HG02610 (cell line): ENCODE data around the gene POU5F2.
A peak's percentile ranks its signal among the peaks of the same experiment; 100 is the strongest.

Source experiments
- ATAC-seq: cut with Tn5 transposase; IDR thresholded peaks from one replicate; pipeline ENCODE4 v1.9.1; 2021; ENCODE audit warnings: mild to moderate bottlenecking, moderate library complexity; ENCODE audit not compliant: unreplicated experiment

The POU5F2 gene, protein sequence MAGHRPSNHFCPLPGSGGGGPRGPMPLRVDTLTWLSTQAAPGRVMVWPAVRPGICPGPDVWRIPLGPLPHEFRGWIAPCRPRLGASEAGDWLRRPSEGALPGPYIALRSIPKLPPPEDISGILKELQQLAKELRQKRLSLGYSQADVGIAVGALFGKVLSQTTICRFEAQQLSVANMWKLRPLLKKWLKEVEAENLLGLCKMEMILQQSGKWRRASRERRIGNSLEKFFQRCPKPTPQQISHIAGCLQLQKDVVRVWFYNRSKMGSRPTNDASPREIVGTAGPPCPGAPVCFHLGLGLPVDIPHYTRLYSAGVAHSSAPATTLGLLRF

DNA sequence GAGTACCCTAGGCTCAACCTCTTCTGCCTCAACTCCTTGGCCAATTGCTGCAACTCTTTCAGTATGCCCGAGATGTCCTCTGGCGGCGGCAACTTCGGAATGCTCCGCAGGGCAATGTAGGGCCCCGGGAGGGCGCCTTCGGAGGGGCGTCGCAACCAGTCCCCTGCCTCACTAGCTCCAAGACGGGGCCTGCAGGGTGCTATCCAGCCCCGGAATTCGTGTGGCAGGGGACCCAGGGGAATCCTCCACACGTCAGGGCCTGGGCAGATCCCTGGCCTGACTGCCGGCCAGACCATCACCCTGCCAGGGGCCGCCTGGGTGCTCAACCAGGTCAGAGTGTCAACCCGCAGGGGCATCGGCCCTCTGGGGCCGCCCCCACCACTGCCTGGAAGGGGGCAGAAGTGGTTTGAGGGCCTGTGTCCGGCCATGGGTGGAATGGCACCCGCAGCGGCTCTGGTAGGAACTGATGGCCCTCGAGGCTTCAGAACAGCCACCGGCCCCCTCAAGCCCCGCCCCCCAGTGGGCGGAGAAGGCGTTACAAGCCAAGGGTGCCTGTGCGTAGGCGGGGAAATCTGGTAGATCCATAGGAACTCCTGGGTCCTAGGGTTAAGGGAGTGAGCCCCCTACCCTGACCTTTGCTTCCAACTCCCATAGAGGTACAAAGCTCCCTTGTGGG, at the start of gene POU5F2:
TSS of gene POU5F2 (minus strand) at position 465 of the 676 bp plus-strand sequence. CDS start at position 428, 37 bp downstream.
- no peak for ATAC-seq

DNA sequence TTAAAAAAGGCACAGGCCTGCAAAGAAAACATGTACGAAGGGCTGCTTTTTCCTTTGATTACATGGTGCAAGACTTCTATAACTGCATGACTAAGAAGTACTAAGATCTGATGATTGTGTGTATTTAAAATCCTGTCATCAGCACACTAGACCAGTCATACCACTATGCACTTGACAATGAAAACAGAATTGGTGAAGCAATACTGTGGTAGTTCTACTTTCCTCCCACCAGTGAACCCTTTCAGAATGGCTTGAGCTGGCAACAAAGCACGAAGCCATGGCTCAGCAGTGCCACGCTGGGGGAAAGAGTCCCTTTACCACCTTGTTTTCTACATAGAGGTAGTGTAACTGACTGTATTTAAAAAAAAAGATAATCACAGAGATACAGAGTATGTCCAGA, 49.0 kb upstream of the POU5F2 start:
- ATAC-seq, result no peak

DNA sequence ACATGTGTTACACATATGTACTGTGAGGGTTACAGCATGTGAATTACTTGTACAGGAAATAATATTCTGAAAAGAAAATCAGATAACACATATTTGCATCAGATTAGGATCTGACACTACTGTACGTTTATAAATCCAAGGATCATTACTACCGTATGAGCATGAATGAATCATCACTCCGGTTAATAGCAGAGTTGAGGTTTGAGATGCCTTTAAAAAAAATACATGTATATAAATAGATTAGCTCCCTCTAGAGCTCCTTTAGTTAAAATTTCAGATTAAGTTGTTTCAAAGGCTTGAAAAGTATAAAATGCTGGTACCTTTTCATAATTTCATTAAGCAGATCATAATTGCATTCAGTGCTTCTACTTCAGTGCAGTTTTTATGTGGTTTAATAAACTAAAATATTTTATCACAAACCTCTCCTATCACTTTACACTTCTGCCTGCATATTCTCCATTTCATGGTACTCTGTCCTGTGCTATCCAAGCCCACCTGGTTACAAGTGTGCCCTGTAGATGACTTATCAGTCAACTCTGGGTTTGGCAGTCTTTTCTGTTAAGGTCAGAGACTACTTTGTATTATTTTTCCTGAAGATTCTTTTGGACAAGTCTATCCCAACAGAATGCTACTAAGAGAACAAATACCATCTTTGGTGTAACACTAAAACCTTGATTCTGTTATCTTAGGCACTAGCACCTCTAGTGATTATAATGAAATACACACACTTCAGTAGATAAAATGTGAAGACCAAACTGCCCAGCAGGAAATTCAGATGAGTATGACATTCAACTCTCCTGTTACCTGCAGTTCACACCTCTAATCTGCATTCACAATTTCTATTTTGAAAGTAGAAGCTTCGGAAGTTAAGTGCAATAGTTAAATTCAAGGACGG, 48.0 kb upstream of the POU5F2 start:
- ATAC-seq, result no peak

DNA sequence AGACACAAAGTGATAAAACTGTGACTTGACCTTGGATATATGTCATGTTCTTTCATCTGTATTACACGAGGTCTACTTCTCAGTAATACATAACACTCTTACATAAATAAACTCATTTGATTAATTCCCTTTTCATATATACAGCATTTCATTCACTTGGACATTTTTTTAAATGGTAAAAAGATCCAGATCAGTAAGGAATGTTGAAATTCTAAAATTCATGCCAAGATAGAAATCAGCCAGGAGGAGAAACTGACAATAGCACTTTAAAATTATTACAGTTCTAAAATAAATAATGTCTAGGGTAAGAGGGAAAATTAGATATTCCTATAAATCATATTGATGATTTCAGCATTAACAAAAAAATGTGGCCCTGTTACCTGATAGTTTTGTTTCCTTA, 46.2 kb upstream of the POU5F2 start:
- ATAC-seq, result no peak

DNA sequence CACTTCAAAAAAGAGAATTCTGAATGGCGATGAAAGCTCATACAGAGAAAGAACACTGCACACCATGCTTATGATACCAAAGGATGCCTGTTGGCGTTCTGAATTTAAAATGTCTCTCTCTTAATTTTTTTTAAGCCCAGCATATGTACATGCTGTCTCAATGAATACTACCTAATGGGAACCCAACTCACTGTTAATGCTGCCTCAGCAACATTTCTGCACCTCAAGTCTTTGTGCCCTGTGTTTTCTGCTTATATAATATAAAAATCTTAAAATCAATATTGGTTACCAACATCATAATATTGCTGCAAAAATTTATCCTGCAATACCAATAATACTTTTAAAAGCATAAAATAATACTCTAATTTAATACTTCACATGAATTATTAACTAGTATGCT, 44.1 kb upstream of the POU5F2 start:
- ATAC-seq, result no peak

DNA sequence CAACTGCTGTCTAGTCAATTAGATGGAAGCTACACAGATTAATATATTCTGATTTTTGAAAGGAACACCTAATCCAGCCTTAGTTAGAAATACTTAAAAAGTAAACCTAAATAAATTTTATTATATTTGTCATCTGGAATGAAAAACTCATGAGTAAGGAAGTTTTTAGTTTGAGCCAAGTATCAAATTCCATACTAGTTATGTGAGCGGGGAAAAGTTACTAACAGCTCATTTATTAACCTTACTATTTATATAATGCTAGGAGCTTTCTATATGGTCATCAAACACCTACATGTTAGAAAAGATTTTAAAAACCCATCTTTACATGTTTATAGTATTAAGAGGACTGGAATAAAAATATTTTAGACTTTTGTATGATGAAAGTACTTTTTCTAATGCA, 41.6 kb upstream of the POU5F2 start:
- no peak for ATAC-seq

DNA sequence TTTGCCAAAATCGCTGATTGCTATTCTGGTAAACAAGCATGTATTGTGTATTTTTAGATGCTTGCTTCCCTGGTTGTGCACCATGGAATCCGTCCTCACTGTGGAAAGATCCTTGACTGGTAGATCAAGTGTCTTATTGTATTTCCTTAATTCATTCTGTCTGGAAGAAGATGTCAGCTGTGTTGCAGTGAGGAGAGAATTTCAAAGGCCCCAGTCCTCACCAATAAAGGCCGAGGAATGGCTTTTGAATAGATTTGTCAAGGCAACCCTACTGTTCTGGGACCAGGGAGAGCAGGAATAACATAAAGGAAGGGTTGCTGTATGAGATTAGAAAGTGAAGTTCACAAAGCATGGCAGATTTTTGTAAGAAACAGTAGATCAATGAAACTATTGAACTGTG, 36.2 kb upstream of the POU5F2 start:
- ATAC-seq, result no peak

DNA sequence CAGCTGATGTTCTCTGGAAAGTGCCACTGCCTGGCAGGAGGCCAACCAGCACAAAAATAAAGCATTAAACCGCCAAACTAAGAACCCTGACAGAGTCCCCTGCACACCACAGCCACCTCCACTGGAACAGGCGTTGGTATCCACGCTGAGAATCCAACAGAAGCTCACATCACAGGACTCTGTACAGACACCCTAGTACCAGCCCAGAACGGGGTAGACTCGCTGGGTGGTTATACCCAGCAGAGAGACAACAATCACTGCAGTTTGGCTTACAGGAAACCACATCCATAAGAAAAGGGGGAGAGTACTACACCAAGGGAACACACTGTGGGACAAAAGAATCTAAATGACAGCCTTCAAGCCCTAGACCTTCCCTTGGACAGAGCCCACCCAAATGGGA, 15.0 kb upstream of the POU5F2 start:
- ATAC-seq, result no peak

DNA sequence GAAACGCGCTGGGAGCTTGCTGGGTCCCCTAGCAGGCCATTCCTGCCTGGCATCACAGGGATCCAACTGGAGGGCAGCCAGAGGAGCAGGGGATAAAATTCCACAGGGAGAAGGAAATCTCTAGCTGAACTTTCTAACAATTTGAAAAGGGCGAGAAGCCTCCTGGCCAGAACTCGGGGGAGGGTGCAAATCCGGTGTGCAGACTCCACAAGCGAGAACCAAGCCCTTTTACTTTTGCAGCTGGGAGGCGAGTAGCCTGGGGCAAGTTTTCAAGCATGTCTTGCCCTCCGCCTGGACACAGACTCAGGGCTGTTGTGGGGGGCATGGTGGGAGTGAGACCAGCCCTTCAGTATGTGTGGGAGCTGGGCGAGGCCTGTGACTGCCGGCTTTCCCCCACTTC, 14.3 kb upstream of the POU5F2 start:
- no peak for ATAC-seq

DNA sequence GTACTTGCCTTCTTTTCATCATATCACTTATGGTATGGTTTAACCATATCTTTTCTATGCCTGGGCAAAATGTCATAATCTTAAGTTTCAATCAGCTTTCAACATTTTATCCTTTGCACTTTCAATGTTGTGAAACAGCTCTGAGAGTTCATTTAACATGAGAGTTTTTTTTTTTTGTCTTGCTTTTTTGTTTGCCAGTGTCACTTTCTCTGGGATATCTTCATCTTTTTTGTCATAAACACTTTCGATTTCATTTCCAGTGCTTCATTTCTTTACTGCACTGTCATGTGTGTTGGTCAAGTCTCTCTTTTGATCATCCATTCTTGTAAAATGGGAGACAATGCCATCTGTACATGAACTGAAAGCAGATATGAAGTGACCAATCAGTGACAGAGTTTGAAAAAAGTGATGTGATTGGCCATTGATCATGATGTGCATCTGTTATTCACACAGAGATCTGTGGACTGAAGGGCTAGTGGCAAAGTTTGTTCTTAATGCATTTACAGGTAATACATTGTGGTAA, 7.5 kb upstream of the POU5F2 start:
- peak; percentile 65 for ATAC-seq

DNA sequence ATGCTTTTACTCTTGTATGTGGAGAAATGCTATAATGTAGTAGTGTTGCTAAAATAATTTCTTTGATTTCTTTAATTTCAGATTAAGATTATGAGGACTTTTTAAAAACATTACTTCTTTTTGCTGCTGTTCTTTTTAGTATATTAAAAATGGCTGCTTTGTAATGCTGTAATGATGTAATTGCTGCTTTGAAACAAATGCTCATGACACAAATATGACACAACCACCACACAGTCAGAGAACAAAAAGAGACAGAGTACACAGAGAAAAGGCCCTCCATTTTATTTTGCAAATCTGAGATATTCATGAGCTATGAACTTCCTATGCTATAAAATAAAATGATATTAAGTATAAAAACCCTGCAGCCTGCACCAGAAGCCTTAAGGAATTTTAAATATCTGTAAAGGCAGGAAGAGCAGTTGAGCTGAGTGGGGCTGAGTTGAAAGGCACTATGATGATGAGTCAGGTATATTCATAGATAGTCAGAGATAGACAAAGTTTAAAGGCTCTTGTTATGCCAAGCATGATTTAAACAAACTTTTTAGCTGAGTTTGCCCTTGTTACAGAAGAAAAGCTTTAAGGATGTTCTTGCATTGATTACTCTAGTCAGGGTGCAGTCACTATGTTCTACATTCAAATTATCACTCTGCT, 5.1 kb upstream of the POU5F2 start:
- no peak for ATAC-seq

DNA sequence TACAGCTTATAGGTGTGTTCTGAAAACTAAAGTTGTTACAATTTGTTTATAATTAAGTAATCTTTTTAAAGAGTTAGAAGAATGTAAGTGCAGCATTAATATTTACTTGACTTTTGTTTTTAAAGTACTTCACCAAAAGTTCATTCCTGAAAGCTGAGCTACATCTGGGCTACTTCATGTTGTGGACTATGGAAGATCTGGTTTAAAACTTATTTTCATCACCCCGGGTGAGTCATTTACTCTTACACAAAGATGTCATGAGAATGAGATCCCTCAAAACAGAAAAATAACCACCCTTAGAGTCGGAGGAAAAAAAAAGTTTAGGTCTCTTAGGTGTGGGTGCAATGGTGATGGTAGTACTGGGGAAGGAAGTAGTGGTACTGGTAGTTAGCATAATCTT, 5.1 kb downstream of the POU5F2 start:
- ATAC-seq, result no peak

DNA sequence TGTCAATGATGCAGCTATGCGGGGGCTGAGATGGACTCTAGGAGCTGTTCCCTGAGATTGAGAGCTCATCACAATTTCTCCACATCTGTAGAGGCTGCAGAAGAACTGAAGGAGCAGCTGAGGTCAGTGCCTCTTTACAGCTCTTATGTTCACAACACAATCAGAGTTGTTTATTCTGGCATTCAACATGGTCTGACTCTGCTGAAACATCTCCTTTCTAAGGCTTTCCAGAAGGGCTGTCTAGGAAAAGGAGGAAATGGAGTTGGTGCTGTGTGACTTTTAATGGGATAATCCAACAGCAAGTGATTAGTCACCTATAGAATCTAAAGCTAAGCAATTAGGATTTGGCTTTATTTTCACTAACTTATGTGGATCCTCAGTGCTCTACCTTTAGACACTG, 6.0 kb downstream of the POU5F2 start:
- no peak for ATAC-seq

DNA sequence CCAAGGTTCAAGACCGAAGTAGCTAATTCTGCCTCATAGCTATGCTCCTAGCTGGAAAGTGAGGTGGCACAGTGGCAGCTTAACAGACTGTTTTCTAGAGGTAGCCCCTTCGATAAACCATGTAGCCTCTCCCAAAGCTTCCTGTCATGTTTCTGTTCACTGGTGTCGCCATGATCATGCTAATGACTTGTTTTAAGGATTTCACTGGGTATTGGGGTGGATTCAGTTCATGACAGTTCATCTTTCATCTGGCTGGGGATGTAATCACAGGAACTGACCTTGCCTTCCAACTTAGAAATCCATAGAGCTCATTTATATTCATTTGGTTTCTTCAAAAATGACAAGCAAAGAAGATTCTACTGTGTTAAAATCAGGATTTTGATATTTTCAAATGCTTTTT, 9.4 kb downstream of the POU5F2 start:
- ATAC-seq, result no peak

DNA sequence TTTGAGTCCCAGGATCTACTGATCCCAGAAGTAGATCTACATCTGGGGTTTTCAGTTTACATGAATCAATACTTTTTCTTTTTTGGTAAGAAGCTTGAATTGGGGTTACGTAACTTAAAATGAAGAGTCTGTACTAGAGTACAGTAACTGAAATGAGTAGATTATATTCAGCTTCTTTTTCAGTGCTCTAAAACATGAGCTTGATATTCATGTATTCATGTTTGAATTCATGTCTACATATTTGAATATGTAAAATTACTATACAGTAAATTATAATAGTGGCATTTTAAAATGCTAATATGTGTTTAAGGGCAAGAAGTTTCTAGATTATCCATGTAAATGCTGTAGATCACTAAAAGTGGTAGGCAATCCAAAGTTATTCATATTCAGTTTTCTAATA, 14.8 kb downstream of the POU5F2 start:
- no peak for ATAC-seq

DNA sequence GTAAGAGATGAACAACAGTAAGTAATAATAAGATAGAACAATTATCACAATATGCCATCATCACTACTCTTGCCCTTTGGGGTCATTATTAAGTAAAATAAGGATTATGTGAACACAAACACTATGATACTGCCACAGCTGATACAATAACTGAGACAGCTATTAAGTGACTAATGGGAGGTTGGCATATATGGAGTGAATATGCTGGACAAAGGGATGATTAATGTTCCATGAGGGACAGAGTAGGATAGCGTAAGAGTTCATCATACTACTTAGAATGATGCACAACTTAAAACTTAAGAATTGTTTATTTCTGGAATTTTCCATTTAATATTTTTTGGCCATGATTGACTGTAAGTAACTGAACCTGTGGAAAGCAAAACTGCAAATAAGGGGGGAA, 16.6 kb downstream of the POU5F2 start:
- no peak for ATAC-seq

DNA sequence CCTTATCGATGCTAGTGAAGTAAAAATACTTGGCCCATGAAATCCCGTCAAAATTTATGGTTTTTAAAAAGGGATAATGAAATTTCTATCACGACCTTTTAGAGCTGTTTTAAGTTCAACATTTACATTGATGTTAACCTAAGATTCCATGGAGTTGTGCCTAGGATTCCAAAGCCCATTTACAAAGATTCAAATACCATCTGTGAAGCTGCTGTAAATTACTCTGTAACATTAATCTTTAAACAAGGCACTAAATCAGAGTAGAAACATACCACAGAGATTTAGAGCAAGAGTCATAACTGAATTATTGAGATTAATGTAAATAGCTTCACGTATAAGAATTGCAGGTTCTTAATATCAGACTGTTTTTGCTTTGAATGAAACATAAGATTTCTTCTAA, 17.7 kb downstream of the POU5F2 start:
- ATAC-seq, result no peak

DNA sequence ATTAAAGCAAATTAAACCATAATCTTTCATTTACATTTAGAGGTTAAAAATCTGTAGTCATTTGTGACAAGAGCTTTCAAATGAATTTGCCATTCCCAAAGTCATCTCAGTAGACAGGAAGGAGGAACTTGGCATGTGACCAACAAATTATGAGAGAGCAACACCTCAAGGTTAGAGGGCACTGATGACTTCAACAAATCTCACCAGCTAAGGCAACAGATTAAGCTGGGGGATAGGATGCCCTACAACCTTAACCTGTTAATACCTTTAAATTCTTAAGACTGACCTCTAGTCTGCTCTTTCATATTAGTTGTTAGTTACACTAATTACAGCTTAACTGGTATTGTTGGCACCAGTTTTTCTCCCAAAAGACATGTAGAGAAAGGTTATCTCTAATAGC, 18.4 kb downstream of the POU5F2 start:
- ATAC-seq, result no peak

DNA sequence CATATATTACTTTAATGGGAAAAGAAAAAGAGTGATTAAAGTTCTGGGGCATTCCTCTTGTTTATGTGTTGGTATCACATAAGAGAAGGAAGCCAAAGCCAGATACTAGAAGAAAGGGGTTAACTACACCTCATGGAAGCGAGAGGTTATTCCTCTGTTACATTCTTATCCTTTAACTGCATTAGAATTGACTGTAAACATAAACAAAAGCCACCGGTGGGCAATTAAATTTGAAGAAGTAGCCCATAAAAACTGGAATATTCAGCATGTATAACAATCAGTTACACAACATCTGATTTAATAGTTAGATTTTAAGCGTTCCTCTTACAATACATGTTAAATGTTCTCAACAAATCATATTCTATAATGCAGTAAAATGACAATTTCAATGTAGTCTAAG, 18.8 kb downstream of the POU5F2 start:
- ATAC-seq, result no peak

DNA sequence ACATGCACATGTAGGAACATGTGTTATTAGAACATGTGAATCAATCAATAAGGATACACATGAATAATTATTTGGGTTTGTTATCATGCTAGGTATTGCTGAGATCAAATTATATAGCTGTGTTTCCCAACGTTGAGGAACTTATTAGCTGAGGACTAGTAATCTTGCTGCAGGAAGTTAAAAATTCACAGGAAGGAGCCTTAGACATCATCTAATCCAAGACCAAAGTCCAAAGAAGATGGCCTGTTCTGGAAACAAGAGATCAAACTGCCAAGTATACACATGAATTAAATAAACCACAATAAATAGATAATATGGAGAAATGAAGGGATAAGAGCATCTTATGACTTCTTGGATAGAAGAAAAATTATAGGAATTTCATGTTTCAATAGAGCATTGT, 19.9 kb downstream of the POU5F2 start:
- no peak for ATAC-seq

DNA sequence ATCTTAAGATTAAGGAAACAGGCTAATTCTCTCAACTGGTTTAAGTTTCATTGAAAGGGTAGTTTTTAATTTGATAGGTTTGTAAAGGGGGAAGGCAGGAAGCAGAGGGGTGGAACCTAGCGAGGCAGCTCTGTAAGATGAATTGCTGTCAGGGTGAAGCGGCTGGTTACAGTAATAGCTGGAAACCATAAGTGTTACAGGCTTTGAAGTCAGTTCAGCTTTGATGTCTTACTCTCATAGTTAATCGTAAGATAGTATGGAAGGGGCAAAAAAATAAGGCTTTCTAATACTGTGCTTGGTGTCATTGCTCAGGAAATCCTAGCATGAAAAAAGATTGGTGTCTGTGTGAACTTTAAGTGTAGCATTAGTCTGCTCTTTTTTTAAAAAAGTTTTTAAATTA, 20.3 kb downstream of the POU5F2 start:
- peak; percentile 75 for ATAC-seq
